GM12878 (cell line): Measurements from ENCODE around the gene WDR31. TPM values are rescaled to one million over a fixed set of nuclear protein-coding genes. Genes with fewer than 3 reads are reported as not detected.

Experiments
- ATAC-seq: fragments of 200-7000 bp; cut with Tn5 transposase; 3 replicates; pipeline ENCODE4 v1.9.1; 2020; ENCODE audit warnings: mild to moderate bottlenecking, moderate library complexity
- BruUV-seq: library from RNA; stranded (reverse); fragments of 400-500 nt; replicated peaks from 2 replicates; lab custom pipeline; 2021; lab: Mats Ljungman, UMichigan
- CTCF ChIA-PET: fragments of 300-600 bp; sonication (Branson Sonifier 250); formaldehyde crosslinking; extraction: SDS; loops from one replicate; lab custom pipeline; 2021; ENCODE audit warnings: inconsistent platforms; lab: Yijun Ruan, JAX
- POLR2A ChIA-PET: fragments of 350-600 bp; formaldehyde crosslinking; extraction: SDS; loops from one replicate; lab custom pipeline; 2021; ENCODE audit warnings: inconsistent platforms; lab: Charles Lee
- RAD21 ChIA-PET: fragments of 300-600 bp; sonication (Branson Sonifier 250); formaldehyde crosslinking; loops from one replicate; lab custom pipeline; 2023; ENCODE audit warnings: antibody characterized with exemption; ENCODE audit not compliant: unreplicated experiment; lab: Charles Lee
- SMC1A ChIA-PET: fragments of 300-600 bp; sonication (Branson Sonifier 250); formaldehyde crosslinking; loops from one replicate; lab custom pipeline; 2023; ENCODE audit not compliant: unreplicated experiment, uncharacterized antibody; lab: Charles Lee
- DNase-seq: peaks from one replicate; pipeline ENCODE4 v3.0.0-alpha.2; 2011; ENCODE audit warnings: low read depth, low spot score
- FAIRE-seq: peaks from 3 replicates; lab custom pipeline; 2011; peaks lifted over from hg19 to GRCh38; lab: Jason Lieb, UNC
- H2AFZ ChIP-seq: 2 replicates; pipeline ENCODE4 v1.6.0; 2011; ENCODE audit warnings: low read depth, low read length, control low read depth; ENCODE audit not compliant: control insufficient read depth
- H3K27ac ChIP-seq: 2 replicates; pipeline ENCODE4 v1.5.1; 2011; ENCODE audit warnings: control low read depth; ENCODE audit not compliant: control insufficient read depth, insufficient read depth
- H3K27me3 ChIP-seq, 2 experiments: replicated peaks in 1 of 2; 2 replicates each; pipeline versions ENCODE4 v1.6.0 to v1.6.1; 2011; ENCODE audit warnings: low read length in 1 of 2; ENCODE audit not compliant: control insufficient read depth in 2 of 2, insufficient read depth in 2 of 2
- H3K36me3 ChIP-seq, 2 experiments: 2 replicates each; pipeline ENCODE4 v1.5.1; 2011; ENCODE audit warnings: low read length in 1 of 2; ENCODE audit not compliant: control insufficient read depth in 2 of 2, insufficient read depth in 2 of 2
- H3K4me1 ChIP-seq: 2 replicates; pipeline ENCODE4 v1.6.1; 2011; ENCODE audit warnings: mild to moderate bottlenecking, low read length, moderate library complexity, mixed read lengths; ENCODE audit not compliant: control insufficient read depth, insufficient read depth
- H3K4me2 ChIP-seq: 2 replicates; pipeline ENCODE4 v1.6.0; 2011; ENCODE audit warnings: control low read depth; ENCODE audit not compliant: control insufficient read depth, insufficient read depth
- H3K4me3 ChIP-seq: fragments of 200-600 bp; sonication (generic); 2 replicates; pipeline ENCODE4 v1.5.1; 2016
- H3K79me2 ChIP-seq: 2 replicates; pipeline ENCODE4 v1.6.0; 2011; ENCODE audit warnings: low read length; ENCODE audit not compliant: control insufficient read depth, insufficient read depth
- H3K9ac ChIP-seq: 2 replicates; pipeline ENCODE4 v1.8.0; 2011; ENCODE audit warnings: low read length, control low read depth, mixed read lengths; ENCODE audit not compliant: control insufficient read depth, insufficient read depth
- H3K9me3 ChIP-seq: replicated peaks from 3 replicates; pipeline ENCODE4 v1.5.1; 2011; ENCODE audit warnings: mild to moderate bottlenecking, low read length; ENCODE audit not compliant: control insufficient read depth, insufficient read depth
- H4K20me1 ChIP-seq: 2 replicates; pipeline ENCODE4 v1.6.0; 2011; ENCODE audit not compliant: control insufficient read depth, insufficient read depth
- EGR1 ChIP-seq, 2 experiments: IDR thresholded peaks; 1 replicate in 1 of 2; 2 replicates in 1 of 2; pipeline ENCODE4 v1.6.1; 2011 to 2012; ENCODE audit warnings: low read depth in 2 of 2, low read length in 2 of 2, borderline replicate concordance in 1 of 2, mild to moderate bottlenecking in 1 of 2, moderate library complexity in 1 of 2
- FOXM1 ChIP-seq: IDR thresholded peaks from 2 replicates; pipeline ENCODE4 v1.6.1; 2012; ENCODE audit warnings: low read depth, mild to moderate bottlenecking, inconsistent platforms, low read length, moderate library complexity
- HSF1 ChIP-seq: fragments of 150-350 bp; IDR thresholded peaks from 2 replicates; pipeline ENCODE4 v1.6.1; 2014; ENCODE audit warnings: mild to moderate bottlenecking, low read depth, low read length
- MTA2 ChIP-seq: fragments of 450-650 bp; IDR thresholded peaks from 2 replicates; pipeline ENCODE4 v1.6.1; 2016; ENCODE audit warnings: low read depth, mild to moderate bottlenecking, moderate library complexity
- NFIC ChIP-seq: IDR thresholded peaks from 2 replicates; pipeline ENCODE4 v1.6.1; 2012; ENCODE audit warnings: low read depth, mild to moderate bottlenecking, inconsistent platforms, low read length, moderate library complexity
- RAD21 ChIP-seq: IDR thresholded peaks from 2 replicates; pipeline ENCODE4 v1.6.1; 2011; ENCODE audit warnings: mild to moderate bottlenecking, low read depth, low read length, moderate library complexity; ENCODE audit not compliant: insufficient read depth
- RFX5 ChIP-seq: IDR thresholded peaks from 2 replicates; pipeline ENCODE4 v1.6.1; 2011; ENCODE audit warnings: low read depth, low read length, improper control_type of control experiment
- SREBF1 ChIP-seq: IDR thresholded peaks from 2 replicates; pipeline ENCODE4 v1.6.1; 2012; ENCODE audit warnings: mild to moderate bottlenecking, low read length
- STAT1 ChIP-seq: fragments of 450-650 bp; conservative IDR thresholded peaks from 2 replicates; pipeline ENCODE4 v1.6.1; 2014; ENCODE audit warnings: antibody characterized with exemption, mild to moderate bottlenecking
- TAF1 ChIP-seq: IDR thresholded peaks from 2 replicates; pipeline ENCODE4 v1.6.1; 2011; ENCODE audit warnings: mild to moderate bottlenecking, low read depth, low read length, borderline replicate concordance
- YY1 ChIP-seq: IDR thresholded peaks from 2 replicates; pipeline ENCODE4 v1.6.1; 2011; ENCODE audit warnings: low read depth, mild to moderate bottlenecking, low read length
- ZBED1 ChIP-seq: IDR thresholded peaks from 2 replicates; pipeline ENCODE4 v1.6.1; 2016; ENCODE audit warnings: borderline replicate concordance
- ZBTB11 ChIP-seq: fragments of 450-650 bp; formaldehyde crosslinking; IDR thresholded peaks from 2 replicates; pipeline ENCODE4 v1.5.0; 2022; ENCODE audit warnings: mild to moderate bottlenecking, missing genetic modification characterization
- ZNF217 ChIP-seq: fragments of 450-650 bp; IDR thresholded peaks from 2 replicates; pipeline ENCODE4 v1.6.1; 2017; ENCODE audit warnings: antibody characterized with exemption, mild to moderate bottlenecking
- ZNF24 ChIP-seq: fragments of 450-650 bp; IDR thresholded peaks from 2 replicates; pipeline ENCODE4 v1.6.1; 2017; ENCODE audit warnings: antibody characterized with exemption, mild to moderate bottlenecking
- ZNF274 ChIP-seq: IDR thresholded peaks from one replicate; pipeline ENCODE4 v1.8.0; 2011; ENCODE audit not compliant: insufficient read length, insufficient read depth
- ZNF622 ChIP-seq: fragments of 450-650 bp; IDR thresholded peaks from 2 replicates; pipeline ENCODE4 v1.6.1; 2017; ENCODE audit warnings: mild to moderate bottlenecking, inconsistent platforms
- WGBS: methylation state at CpG from one replicate; pipeline ENCODE4 v1.1.6; 2016; ENCODE audit warnings: low lambda C conversion rate; ENCODE audit not compliant: insufficient replicate concordance, insufficient coverage; ENCODE audit errors: missing lambda C conversion rate; 5-methylcytosine and 5-hydroxymethylcytosine counted together
- in situ Hi-C: fragments of 300-500 bp; cut with MboI; formaldehyde crosslinking; loops from 9 replicates; pipeline ENCODE4 v1.14.3; 2018; ENCODE audit warnings: mixed read lengths
- intact Hi-C: fragments of 100-400 bp; cut with micrococcal nuclease; formaldehyde crosslinking; loops from one replicate; pipeline ENCODE4 v1.14.2; 2022; ENCODE audit not compliant: unreplicated experiment
- polyA plus RNA-seq, 11 experiments: library from polyadenylated mRNA; depleted of rRNA in 4 of 11; unstranded in 6 of 11; stranded (reverse) in 5 of 11; fragments of >200 nt; fragmentation: Nextera tagmentation in 4 of 11; fragmentation: Illumina TruSeq in 1 of 11; extraction: Ambion mirVana in 4 of 11; extraction: Trizol in 1 of 11; gene quantifications; 1 replicate in 1 of 11; 2 replicates in 10 of 11; pipeline versions ENCODE4 v1.2.1 to v1.2.3, GENCODE V29; 2011 to 2016; ENCODE audit warnings: inconsistent platforms in 2 of 11, missing spikeins in 2 of 11, low read depth in 1 of 11
- total RNA-seq, 4 experiments: library from RNA; depleted of rRNA in 3 of 4; stranded (reverse); fragments of >200 nt in 3 of 4; fragmentation: Illumina TruSeq in 1 of 4; extraction: Trizol in 1 of 4; gene quantifications; 2 replicates each; pipeline versions ENCODE4 v1.2.1 to v1.2.3, GENCODE V29; 2013 to 2021

The WDR31 gene
- total and polyA plus RNA-seq, 10 of the 15 experiments (the other 5 are each of a cell fraction or from before 2014, with no cell fraction given): 0.26 to 1.7 (median 0.79) TPM

GRCh38 chr9:113369855-113370140 is 29.7 kb upstream of the WDR31 start:
- BruUV-seq: no TSS peak
- intact Hi-C loops (no loop called here), in situ Hi-C loops (no loop called here)
- POLR2A ChIA-PET: interaction anchor here (0.6 kb wide), 1 partner anchor 461 kb away, joined by 3 read pairs; no protein-coding TSS in a partner anchor
- TF ChIP-seq TAF1 (no peak), MTA2 (no peak), STAT1 (no peak), RFX5 (no peak), ZNF622 (no peak), FOXM1 (no peak), ZNF274 (no peak), YY1 (no peak), ZBED1 (no peak), HSF1 (no peak), EGR1 (IDR thresholded peaks at IDR 0.05; ENCODE audit: borderline replicate concordance in 1 of 2, low read depth in 2 of 2, low read length in 2 of 2) (no peak), RAD21 (no peak), SREBF1 (no peak), ZBTB11 (CRISPR knock-in tag) (no peak), ZNF217 (no peak), NFIC (no peak), ZNF24 (no peak)
- H3K4me3 ChIP-seq: no peak overlapping the region
- no peaks in the 10 kb centered on the region for H3K9me3 ChIP-seq
- RAD21 ChIA-PET: no interaction called here
- CTCF ChIA-PET: interaction anchor here (0.8 kb wide), 1 partner anchor 12 kb away, joined by 4 read pairs; no protein-coding TSS in a partner anchor
- no peak overlapping the region for H3K9ac ChIP-seq
- H3K27me3 ChIP-seq: no peaks in the 10 kb centered on the region
- 54% methylated on average over 11 of the region's 11 CpGs for WGBS
- H3K36me3 ChIP-seq: peaks cover 5 to 7% of the 10 kb centered on the region in 2 experiments
- DNase-seq: no peak
- no peak overlapping the region for H2AFZ ChIP-seq
- no peak overlapping the region for H3K4me2 ChIP-seq
- ATAC-seq: no peak
- peaks cover 16% of the 10 kb centered on the region for H3K4me1 ChIP-seq
- SMC1A ChIA-PET: no interaction called here
- H4K20me1 ChIP-seq: no peaks in the 10 kb centered on the region
- no peak overlapping the region for H3K27ac ChIP-seq
- H3K79me2 ChIP-seq: no peaks in the 10 kb centered on the region
- no peak for FAIRE-seq
